HL-60 (cell line): ENCODE data around the gene DNAJB8.

Source experiments
- GABPA ChIP-seq: IDR thresholded peaks from 2 replicates; pipeline ENCODE4 v1.6.1; 2012; ENCODE audit warnings: low read depth
- POLR2AphosphoS5 ChIP-seq: IDR thresholded peaks from 2 replicates; pipeline ENCODE4 v1.6.1; 2012; ENCODE audit warnings: low read depth
- SPI1 ChIP-seq: IDR thresholded peaks from 2 replicates; pipeline ENCODE4 v1.6.1; 2012; ENCODE audit warnings: low read depth, mild to moderate bottlenecking, borderline replicate concordance
- TF ChIP-seq, protein P1 (sequence below): IDR thresholded peaks from one replicate; pipeline ENCODE4 v1.5.1; 2011; ENCODE audit warnings: low read length, control low read depth, inconsistent platforms; ENCODE audit not compliant: insufficient read depth
- TF ChIP-seq, protein P2 (sequence below): IDR thresholded peaks from 2 replicates; pipeline ENCODE4 v1.6.1; 2012; ENCODE audit warnings: low read depth; ENCODE audit not compliant: insufficient replicate concordance

DNA sequence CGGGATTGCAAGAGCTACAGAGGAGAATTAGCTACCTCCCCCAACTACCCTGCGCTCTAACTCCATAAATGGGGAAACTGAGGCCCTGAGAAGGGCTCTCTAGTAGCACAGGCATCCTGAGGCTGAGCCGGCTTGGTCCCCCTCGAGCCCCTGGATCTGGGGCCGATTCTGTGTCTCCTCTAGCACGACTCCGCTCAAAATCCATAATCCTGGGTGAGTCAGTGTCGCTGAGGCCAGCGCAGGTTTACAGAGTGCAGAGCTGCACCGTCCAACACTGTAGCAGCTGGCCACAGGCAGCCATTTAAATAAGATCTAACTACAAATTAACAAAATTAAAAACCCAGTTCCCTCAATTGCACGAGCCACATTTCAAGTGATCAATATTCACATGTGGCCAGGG, 15.5 kb upstream of the DNAJB8 start:
- TF ChIP-seq, protein P1, sequence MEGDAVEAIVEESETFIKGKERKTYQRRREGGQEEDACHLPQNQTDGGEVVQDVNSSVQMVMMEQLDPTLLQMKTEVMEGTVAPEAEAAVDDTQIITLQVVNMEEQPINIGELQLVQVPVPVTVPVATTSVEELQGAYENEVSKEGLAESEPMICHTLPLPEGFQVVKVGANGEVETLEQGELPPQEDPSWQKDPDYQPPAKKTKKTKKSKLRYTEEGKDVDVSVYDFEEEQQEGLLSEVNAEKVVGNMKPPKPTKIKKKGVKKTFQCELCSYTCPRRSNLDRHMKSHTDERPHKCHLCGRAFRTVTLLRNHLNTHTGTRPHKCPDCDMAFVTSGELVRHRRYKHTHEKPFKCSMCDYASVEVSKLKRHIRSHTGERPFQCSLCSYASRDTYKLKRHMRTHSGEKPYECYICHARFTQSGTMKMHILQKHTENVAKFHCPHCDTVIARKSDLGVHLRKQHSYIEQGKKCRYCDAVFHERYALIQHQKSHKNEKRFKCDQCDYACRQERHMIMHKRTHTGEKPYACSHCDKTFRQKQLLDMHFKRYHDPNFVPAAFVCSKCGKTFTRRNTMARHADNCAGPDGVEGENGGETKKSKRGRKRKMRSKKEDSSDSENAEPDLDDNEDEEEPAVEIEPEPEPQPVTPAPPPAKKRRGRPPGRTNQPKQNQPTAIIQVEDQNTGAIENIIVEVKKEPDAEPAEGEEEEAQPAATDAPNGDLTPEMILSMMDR: no peak
- TF ChIP-seq POLR2AphosphoS5 (no peak), GABPA (no peak), SPI1 (no peak)
- TF ChIP-seq, protein P2, sequence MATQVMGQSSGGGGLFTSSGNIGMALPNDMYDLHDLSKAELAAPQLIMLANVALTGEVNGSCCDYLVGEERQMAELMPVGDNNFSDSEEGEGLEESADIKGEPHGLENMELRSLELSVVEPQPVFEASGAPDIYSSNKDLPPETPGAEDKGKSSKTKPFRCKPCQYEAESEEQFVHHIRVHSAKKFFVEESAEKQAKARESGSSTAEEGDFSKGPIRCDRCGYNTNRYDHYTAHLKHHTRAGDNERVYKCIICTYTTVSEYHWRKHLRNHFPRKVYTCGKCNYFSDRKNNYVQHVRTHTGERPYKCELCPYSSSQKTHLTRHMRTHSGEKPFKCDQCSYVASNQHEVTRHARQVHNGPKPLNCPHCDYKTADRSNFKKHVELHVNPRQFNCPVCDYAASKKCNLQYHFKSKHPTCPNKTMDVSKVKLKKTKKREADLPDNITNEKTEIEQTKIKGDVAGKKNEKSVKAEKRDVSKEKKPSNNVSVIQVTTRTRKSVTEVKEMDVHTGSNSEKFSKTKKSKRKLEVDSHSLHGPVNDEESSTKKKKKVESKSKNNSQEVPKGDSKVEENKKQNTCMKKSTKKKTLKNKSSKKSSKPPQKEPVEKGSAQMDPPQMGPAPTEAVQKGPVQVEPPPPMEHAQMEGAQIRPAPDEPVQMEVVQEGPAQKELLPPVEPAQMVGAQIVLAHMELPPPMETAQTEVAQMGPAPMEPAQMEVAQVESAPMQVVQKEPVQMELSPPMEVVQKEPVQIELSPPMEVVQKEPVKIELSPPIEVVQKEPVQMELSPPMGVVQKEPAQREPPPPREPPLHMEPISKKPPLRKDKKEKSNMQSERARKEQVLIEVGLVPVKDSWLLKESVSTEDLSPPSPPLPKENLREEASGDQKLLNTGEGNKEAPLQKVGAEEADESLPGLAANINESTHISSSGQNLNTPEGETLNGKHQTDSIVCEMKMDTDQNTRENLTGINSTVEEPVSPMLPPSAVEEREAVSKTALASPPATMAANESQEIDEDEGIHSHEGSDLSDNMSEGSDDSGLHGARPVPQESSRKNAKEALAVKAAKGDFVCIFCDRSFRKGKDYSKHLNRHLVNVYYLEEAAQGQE: no peak
